Testis (tissue), 2 donors: ENCODE data around the gene IL1RAP.

ENCODE experiments used
- CTCF ChIP-seq, 3 experiments: fragments of 450-650 bp in 2 of 3; fragments of 200-600 bp in 1 of 3; sonication (generic) in 1 of 3; IDR thresholded peaks; one replicate each; pipeline ENCODE4 v1.5.1; 2016 to 2019; ENCODE audit warnings: antibody characterized with exemption in 3 of 3, mild to moderate bottlenecking in 2 of 3, moderate library complexity in 1 of 3
- POLR2A ChIP-seq: fragments of 450-650 bp; IDR thresholded peaks from one replicate; pipeline ENCODE4 v1.6.1; 2017; ENCODE audit warnings: antibody characterized with exemption, mild to moderate bottlenecking, moderate library complexity

GRCh38 chr3:190546881-190547510, 33.1 kb downstream of the IL1RAP start:
- TF ChIP-seq CTCF (IDR thresholded peaks at IDR 0.05) (no peak), POLR2A (no peak)
